K562 (cell line): ENCODE results near the gene BPIFB2. TPM values are rescaled to one million over a fixed set of nuclear protein-coding genes. Genes with fewer than 3 reads are reported as not detected.

Source experiments
- ATAC-seq: fragments of 200-7000 bp; cut with Tn5 transposase; 3 replicates; pipeline ENCODE4 v1.9.1; 2020; ENCODE audit warnings: moderate library complexity
- BruUV-seq: library from RNA; stranded (reverse); fragments of 400-500 nt; replicated peaks from 2 replicates; lab custom pipeline; 2021; lab: Mats Ljungman, UMichigan
- CTCF ChIA-PET: fragments of 300-600 bp; formaldehyde crosslinking; extraction: SDS; loops from one replicate; lab custom pipeline; 2021; ENCODE audit warnings: low intra/inter-chr PET ratio; lab: Yijun Ruan, JAX
- POLR2A ChIA-PET: fragments of 300-600, 350-650 bp; sonication (Branson Sonifier 250); formaldehyde crosslinking; extraction: SDS; loops from one replicate; lab custom pipeline; 2021; ENCODE audit warnings: antibody characterized with exemption, inconsistent platforms; lab: Yijun Ruan, JAX
- DNase-seq, 4 experiments: peaks; one replicate each; pipeline versions ENCODE4 v3.0.0 to v3.0.0-alpha.2; 2011 to 2018; ENCODE audit warnings: low spot score in 3 of 4, mixed read lengths in 3 of 4; ENCODE audit errors: extremely low read depth in 1 of 4
- FAIRE-seq: peaks from 2 replicates; lab custom pipeline; 2011; peaks lifted over from hg19 to GRCh38; lab: Jason Lieb, UNC
- H2AFZ ChIP-seq: 2 replicates; pipeline ENCODE4 v1.6.0; 2011; ENCODE audit warnings: low read depth, low read length, control low read depth, inconsistent platforms
- H3K27ac ChIP-seq: fragments of 200-600 bp; 3 replicates; pipeline ENCODE4 v1.8.0; 2011; ENCODE audit warnings: low read depth, mild to moderate bottlenecking, control low read depth, inconsistent platforms, low read length, moderate library complexity, mixed read lengths; ENCODE audit errors: extremely low read depth
- H3K27me3 ChIP-seq, 2 experiments: fragments of 300-600 bp in 1 of 2; 2 replicates in 1 of 2; 3 replicates in 1 of 2; pipeline versions ENCODE4 v1.6.0 to v1.8.0; 2011; ENCODE audit warnings: inconsistent platforms in 2 of 2, low read length in 2 of 2, mild to moderate bottlenecking in 1 of 2, mixed read lengths in 1 of 2, moderate library complexity in 1 of 2; ENCODE audit not compliant: control insufficient read depth in 2 of 2, insufficient read depth in 2 of 2
- H3K36me3 ChIP-seq: fragments of 300-600 bp; 3 replicates; pipeline ENCODE4 v1.8.0; 2011; ENCODE audit warnings: mild to moderate bottlenecking, low read length, inconsistent platforms; ENCODE audit not compliant: control insufficient read depth, insufficient read depth
- H3K4me1 ChIP-seq, 2 experiments: fragments of 200-600 bp in 1 of 2; replicated peaks in 1 of 2; 2 replicates in 1 of 2; 3 replicates in 1 of 2; pipeline versions ENCODE4 v1.5.1 to v1.8.0; 2011; ENCODE audit warnings: inconsistent platforms in 2 of 2, low read length in 2 of 2, mild to moderate bottlenecking in 1 of 2, mixed read lengths in 1 of 2, moderate library complexity in 1 of 2; ENCODE audit not compliant: control insufficient read depth in 2 of 2, insufficient read depth in 2 of 2
- H3K4me2 ChIP-seq: 2 replicates; pipeline ENCODE4 v1.6.1; 2011; ENCODE audit warnings: low read length, control low read depth, inconsistent platforms, mixed read lengths; ENCODE audit not compliant: insufficient read depth
- H3K4me3 ChIP-seq: fragments of 200-600 bp; sonication (generic), shearing (Covaris generic); 2 replicates; pipeline ENCODE4 v1.5.1; 2016; ENCODE audit warnings: control low read depth, inconsistent platforms
- H3K79me2 ChIP-seq: fragments of 200-600 bp; 3 replicates; pipeline ENCODE4 v1.8.0; 2011; ENCODE audit warnings: low read length, inconsistent platforms; ENCODE audit not compliant: control insufficient read depth, insufficient read depth
- H3K9ac ChIP-seq, 2 experiments: 2 replicates each; pipeline versions ENCODE4 v1.6.0 to v1.6.1; 2011; ENCODE audit warnings: low read depth in 2 of 2, low read length in 2 of 2, control low read depth in 1 of 2, inconsistent platforms in 1 of 2, mild to moderate bottlenecking in 1 of 2, mixed read lengths in 1 of 2; ENCODE audit not compliant: insufficient read depth in 1 of 2
- H3K9me1 ChIP-seq: one replicate; pipeline ENCODE4 v1.6.0; 2011; ENCODE audit warnings: inconsistent platforms, mild to moderate bottlenecking, low read length, moderate library complexity; ENCODE audit not compliant: control insufficient read depth, insufficient read depth
- H3K9me3 ChIP-seq: replicated peaks from 2 replicates; pipeline ENCODE4 v1.5.1; 2011; ENCODE audit warnings: low read depth, low read length, inconsistent platforms; ENCODE audit not compliant: control insufficient read depth, insufficient read depth
- H4K20me1 ChIP-seq: replicated peaks from 2 replicates; pipeline ENCODE4 v1.6.1; 2011; ENCODE audit warnings: low read length, inconsistent platforms, mixed read lengths; ENCODE audit not compliant: control insufficient read depth, insufficient read depth
- BRD4 ChIP-seq: fragments of 200-600 bp; sonication (generic); IDR thresholded peaks from 2 replicates; pipeline ENCODE4 v1.6.1; 2017; ENCODE audit warnings: inconsistent platforms
- CCAR2 ChIP-seq: fragments of 200-400 bp; formaldehyde crosslinking; IDR thresholded peaks from 2 replicates; pipeline ENCODE4 v1.6.1; 2017; ENCODE audit warnings: mild to moderate bottlenecking, low read depth, low read length
- CREBBP ChIP-seq: IDR thresholded peaks from one replicate; pipeline ENCODE4 v1.6.1; 2012; ENCODE audit warnings: low read depth, mild to moderate bottlenecking, control low read depth, inconsistent platforms, low read length
- DEAF1 ChIP-seq: fragments of 450-650 bp; formaldehyde crosslinking; IDR thresholded peaks from 2 replicates; pipeline ENCODE4 v1.4.0; 2020; ENCODE audit warnings: mild to moderate bottlenecking, moderate library complexity
- GABPB1 ChIP-seq: sonication (generic); formaldehyde crosslinking; IDR thresholded peaks from 2 replicates; pipeline ENCODE4 v1.8.0; 2022; ENCODE audit warnings: mild to moderate bottlenecking, missing genetic modification reagents
- KLF10 ChIP-seq: fragments of 250-450 bp; sonication (Bioruptor Pico); IDR thresholded peaks from 2 replicates; pipeline ENCODE4 v1.6.1; 2021; ENCODE audit warnings: matching md5 sums
- MCM2 ChIP-seq: fragments of 450-650 bp; IDR thresholded peaks from 2 replicates; pipeline ENCODE4 v1.6.1; 2017; ENCODE audit warnings: low read depth, mild to moderate bottlenecking
- MLX ChIP-seq, 2 experiments: fragments of 450-650 bp in 1 of 2; sonication (generic) in 1 of 2; formaldehyde crosslinking; conservative IDR thresholded peaks; 2 replicates each; pipeline versions ENCODE4 v1.4.0 to v1.8.1; 2020 to 2022; ENCODE audit warnings: mild to moderate bottlenecking in 1 of 2, missing genetic modification reagents in 1 of 2
- PCBP1 ChIP-seq: fragments of 200-400 bp; formaldehyde crosslinking; IDR thresholded peaks from 2 replicates; pipeline ENCODE4 v1.6.1; 2018; ENCODE audit warnings: mild to moderate bottlenecking, low read depth, low read length; ENCODE audit not compliant: poor library complexity, severe bottlenecking
- RBM14 ChIP-seq: fragments of 200-400 bp; formaldehyde crosslinking; IDR thresholded peaks from 2 replicates; pipeline ENCODE4 v1.6.1; 2018; ENCODE audit warnings: low read depth, mild to moderate bottlenecking, low read length, moderate library complexity, borderline replicate concordance; ENCODE audit not compliant: insufficient read depth
- RCOR1 ChIP-seq, 2 experiments: IDR thresholded peaks; 2 replicates each; pipeline ENCODE4 v1.6.1; 2012; ENCODE audit warnings: low read depth in 2 of 2, low read length in 2 of 2, borderline replicate concordance in 1 of 2, improper control_type of control experiment in 1 of 2
- SMAD4 ChIP-seq: fragments of 250-450 bp; sonication (Bioruptor Pico); conservative IDR thresholded peaks from 2 replicates; pipeline ENCODE4 v1.8.0; 2021; ENCODE audit warnings: inconsistent platforms, mild to moderate bottlenecking, moderate library complexity
- ZNF121 ChIP-seq: sonication (generic); formaldehyde crosslinking; conservative IDR thresholded peaks from 2 replicates; pipeline ENCODE4 v1.8.0; 2022; ENCODE audit warnings: missing genetic modification reagents
- ZNF347 ChIP-seq: fragments of 450-650 bp; formaldehyde crosslinking; IDR thresholded peaks from 2 replicates; pipeline ENCODE4 v1.4.0; 2020; ENCODE audit warnings: low read depth, mild to moderate bottlenecking, moderate library complexity
- ZNF766 ChIP-seq: fragments of 200-800 bp; sonication (Bioruptor generic); conservative IDR thresholded peaks from 2 replicates; pipeline ENCODE4 v1.6.1; 2016; ENCODE audit warnings: missing genetic modification characterization, missing compliant biosample characterization
- WGBS: fragments of 100-300 bp; shearing (Covaris generic); methylation state at CpG from one replicate; pipeline ENCODE4 v1.1.6; 2016; ENCODE audit warnings: low coverage, mixed read lengths; ENCODE audit not compliant: insufficient coverage; ENCODE audit errors: missing lambda C conversion rate; 5-methylcytosine and 5-hydroxymethylcytosine counted together
- in situ Hi-C: fragments of 300-500 bp; cut with MboI; formaldehyde crosslinking; loops from 4 replicates; pipeline ENCODE4 v1.15.0; 2018; ENCODE audit warnings: inconsistent platforms, mixed read lengths
- intact Hi-C: fragments of 100-400 bp; cut with micrococcal nuclease; formaldehyde crosslinking; loops from 2 replicates; pipeline ENCODE4 v1.14.2; 2022
- polyA plus RNA-seq, 8 experiments: library from polyadenylated mRNA; depleted of rRNA in 4 of 8; stranded (reverse) in 5 of 8; unstranded in 3 of 8; fragments of >200 nt; fragmentation: Nextera tagmentation in 2 of 8; fragmentation: Illumina TruSeq in 1 of 8; extraction: Ambion mirVana in 2 of 8; extraction: Trizol in 1 of 8; gene quantifications; 2 replicates each; pipeline versions ENCODE4 v1.2.1 to v1.2.3, GENCODE V29; 2011 to 2014; ENCODE audit warnings: inconsistent platforms in 1 of 8, missing spikeins in 1 of 8
- total RNA-seq, 7 experiments: library from RNA; depleted of rRNA in 6 of 7; stranded (reverse); fragments of >200 nt in 6 of 7; fragmentation: Illumina TruSeq in 2 of 7; extraction: Trizol in 2 of 7; gene quantifications; 2 replicates each; pipeline versions ENCODE4 v1.2.1 to v1.2.3, GENCODE V29; 2011 to 2021; ENCODE audit warnings: low replicate concordance in 1 of 7
- TF ChIP-seq, protein P1 (sequence below): fragments of 450-650 bp; IDR thresholded peaks from 2 replicates; pipeline ENCODE4 v1.6.1; 2016; ENCODE audit warnings: mild to moderate bottlenecking

The BPIFB2 gene
- total and polyA plus RNA-seq, 9 of the 15 experiments (the other 6 are each of a cell fraction or from before 2014, with no cell fraction given): not detected

GRCh38 chr20:33016581-33017109 lies 9.1 kb downstream of the BPIFB2 start (continued):
- TF ChIP-seq DEAF1 (CRISPR knock-in tag): no peak
- TF ChIP-seq, protein P1, sequence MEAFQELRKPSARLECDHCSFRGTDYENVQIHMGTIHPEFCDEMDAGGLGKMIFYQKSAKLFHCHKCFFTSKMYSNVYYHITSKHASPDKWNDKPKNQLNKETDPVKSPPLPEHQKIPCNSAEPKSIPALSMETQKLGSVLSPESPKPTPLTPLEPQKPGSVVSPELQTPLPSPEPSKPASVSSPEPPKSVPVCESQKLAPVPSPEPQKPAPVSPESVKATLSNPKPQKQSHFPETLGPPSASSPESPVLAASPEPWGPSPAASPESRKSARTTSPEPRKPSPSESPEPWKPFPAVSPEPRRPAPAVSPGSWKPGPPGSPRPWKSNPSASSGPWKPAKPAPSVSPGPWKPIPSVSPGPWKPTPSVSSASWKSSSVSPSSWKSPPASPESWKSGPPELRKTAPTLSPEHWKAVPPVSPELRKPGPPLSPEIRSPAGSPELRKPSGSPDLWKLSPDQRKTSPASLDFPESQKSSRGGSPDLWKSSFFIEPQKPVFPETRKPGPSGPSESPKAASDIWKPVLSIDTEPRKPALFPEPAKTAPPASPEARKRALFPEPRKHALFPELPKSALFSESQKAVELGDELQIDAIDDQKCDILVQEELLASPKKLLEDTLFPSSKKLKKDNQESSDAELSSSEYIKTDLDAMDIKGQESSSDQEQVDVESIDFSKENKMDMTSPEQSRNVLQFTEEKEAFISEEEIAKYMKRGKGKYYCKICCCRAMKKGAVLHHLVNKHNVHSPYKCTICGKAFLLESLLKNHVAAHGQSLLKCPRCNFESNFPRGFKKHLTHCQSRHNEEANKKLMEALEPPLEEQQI: no peak
- no peak for TF ChIP-seq CCAR2

DNA sequence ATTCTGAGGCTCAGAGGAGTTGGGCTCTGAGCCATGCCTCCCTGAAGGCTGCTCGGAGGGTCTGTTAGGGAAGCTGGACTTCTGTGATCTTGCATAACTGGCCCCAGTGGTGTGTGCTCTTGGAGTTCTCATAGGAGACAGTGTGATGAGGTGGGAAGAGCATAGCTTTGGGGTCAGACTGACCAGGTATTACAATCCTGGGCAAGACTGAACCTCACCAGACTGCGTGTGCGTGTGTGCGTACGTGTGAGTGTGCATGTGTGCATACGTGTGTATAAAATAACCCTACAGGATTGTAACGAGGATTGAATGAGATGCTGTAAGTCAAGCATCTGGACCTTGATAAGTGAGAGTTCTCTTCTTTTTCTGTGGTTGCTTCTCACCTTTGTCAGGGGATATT lies 10.0 kb downstream of the BPIFB2 start:
- BruUV-seq: no TSS peak
- Histone ChIP-seq H3K4me1 (peaks cover 0 to 3% of the 10 kb centered on the region in 2 experiments; a peak in 1 of 5 replicates), H3K9ac (no peak overlapping the region), H3K27me3 (peaks cover 5 to 47% of the 10 kb centered on the region in 2 experiments; a peak in 4 of 5 replicates), H3K4me2 (no peak overlapping the region), H2AFZ (no peak overlapping the region), H3K27ac (no peak overlapping the region), H4K20me1 (no peaks in the 10 kb centered on the region; the same call in 1 of the 2 replicates), H3K36me3 (no peaks in the 10 kb centered on the region), H3K9me3 (no peaks in the 10 kb centered on the region), H3K79me2 (no peaks in the 10 kb centered on the region), H3K4me3 (no peak overlapping the region), H3K9me1 (peaks cover 2% of the 10 kb centered on the region)
- CTCF ChIA-PET: no interaction called here
- in situ Hi-C loops (no loop called here), intact Hi-C loops (no loop called here)
- DNase-seq (no peak), FAIRE-seq (no peak), ATAC-seq (no peak)
- 0% methylated on average over 7 of the region's 7 CpGs for WGBS
- POLR2A ChIA-PET: interaction anchor here (1.0 to 1.2 kb wide), 2 partner anchors 9 to 121 kb away, joined by 4 to 7 read pairs; no protein-coding TSS in a partner anchor
- no peak for TF ChIP-seq ZNF766 (CRISPR knock-in tag)
- no peak for TF ChIP-seq MCM2
- TF ChIP-seq CCAR2: no peak
- TF ChIP-seq GABPB1 (CRISPR knock-in tag): no peak
- no peak for TF ChIP-seq ZNF121 (CRISPR knock-in tag)
- TF ChIP-seq RBM14: no peak
- TF ChIP-seq ZNF347 (CRISPR knock-in tag): no peak
- TF ChIP-seq RCOR1 (IDR thresholded peaks at IDR 0.05; ENCODE audit: borderline replicate concordance in 1 of 2, low read depth in 2 of 2, low read length in 2 of 2): no peak
- no peak for TF ChIP-seq KLF10
- no peak for TF ChIP-seq SMAD4
- no peak for TF ChIP-seq MLX (CRISPR knock-in tag; conservative IDR thresholded peaks at IDR 0.05)
- no peak for TF ChIP-seq BRD4
- TF ChIP-seq CREBBP: no peak
- no peak for TF ChIP-seq PCBP1
